HL-60/S4 (cell line): ENCODE data around the gene ACAD11.
"Not testable (repeated sequence)": the region's sequence is repeated elsewhere in the genome, so short reads cannot be mapped to it uniquely, and the experiment has no call there.

ENCODE experiments used
- in situ Hi-C: fragments of 300-500 bp; cut with MboI; formaldehyde crosslinking; loops from 2 replicates; pipeline ENCODE4 v1.14.3; 2022; ENCODE audit warnings: low sequenced_read_pairs

ACAD11 gene

DNA sequence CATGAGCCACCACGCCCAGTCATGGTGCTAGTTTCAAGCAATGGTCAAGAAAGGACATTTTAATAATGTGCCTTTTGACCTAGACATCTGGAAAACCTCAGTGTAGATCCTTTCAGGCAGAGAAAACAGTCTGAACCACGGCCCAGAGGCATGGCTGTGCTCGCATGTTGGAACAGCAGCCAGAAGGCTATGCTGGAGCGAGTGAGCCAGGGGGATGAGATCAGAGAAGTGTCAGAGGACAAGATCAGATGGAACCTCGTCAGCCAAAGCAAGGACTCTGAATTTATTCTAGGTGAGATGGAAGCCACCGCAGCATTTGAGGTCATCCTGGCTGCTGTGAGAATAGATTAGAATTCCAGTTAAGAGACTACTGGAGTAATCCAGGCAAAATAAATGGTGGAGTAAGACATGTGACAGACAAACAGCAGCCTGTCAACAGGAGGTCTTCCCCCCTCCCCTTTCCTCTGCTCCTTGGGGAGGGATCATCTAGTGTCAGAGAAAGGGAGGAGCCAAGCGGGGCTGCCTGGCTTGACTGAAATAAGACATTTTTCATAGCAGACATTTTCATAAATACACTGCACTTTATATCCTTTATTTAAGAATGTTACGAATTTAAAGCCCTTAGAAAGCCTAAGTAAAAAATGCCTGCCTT, 103.0 kb downstream of the ACAD11 start:
- in situ Hi-C loops: no loop called here

DNA sequence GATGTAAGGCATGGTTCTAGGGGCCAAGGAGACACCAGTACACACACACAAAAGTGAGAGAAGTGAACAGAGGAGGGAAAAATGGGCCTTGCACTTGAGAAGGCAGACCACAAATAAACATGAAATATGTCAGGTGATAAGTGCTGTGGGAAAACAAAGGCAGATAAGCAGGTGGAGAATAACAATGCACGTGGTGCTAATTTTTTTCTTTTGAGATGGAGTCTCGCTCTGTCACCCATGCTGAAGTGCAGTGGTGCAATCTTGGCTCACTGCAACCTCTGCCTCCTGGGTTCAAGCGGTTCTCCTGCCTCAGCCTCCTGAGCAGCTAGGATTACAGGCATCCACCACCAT, 103.6 kb downstream of the ACAD11 start:
- in situ Hi-C loops: not testable (repeated sequence)

- in situ Hi-C loops: no loop called here
Observed at GRCh38 chr3:132555306-132556035, 104.1 kb downstream of the ACAD11 start.

DNA sequence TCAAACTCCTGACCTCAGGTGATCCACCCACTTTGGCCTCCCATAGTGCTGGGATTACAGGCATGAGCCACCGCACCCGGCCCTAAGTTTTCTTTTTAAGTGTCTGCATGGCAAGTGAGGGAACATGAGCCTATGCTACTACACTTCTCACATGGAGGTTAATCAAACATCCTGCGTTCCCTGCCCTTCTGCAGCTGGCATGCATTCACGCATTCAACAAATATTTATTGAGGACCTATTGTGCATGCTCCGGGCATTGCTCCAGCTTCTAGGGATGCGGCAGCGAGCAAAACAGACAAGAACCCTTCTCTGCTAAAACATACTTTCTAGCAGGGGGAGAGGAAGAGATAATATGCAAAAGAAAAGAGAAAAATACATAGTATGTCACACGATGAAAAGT, 105.2 kb downstream of the ACAD11 start:
- in situ Hi-C loops: no loop called here

- in situ Hi-C loops: no loop called here
Observed at GRCh38 chr3:132553826-132554225, 105.8 kb downstream of the ACAD11 start.

DNA sequence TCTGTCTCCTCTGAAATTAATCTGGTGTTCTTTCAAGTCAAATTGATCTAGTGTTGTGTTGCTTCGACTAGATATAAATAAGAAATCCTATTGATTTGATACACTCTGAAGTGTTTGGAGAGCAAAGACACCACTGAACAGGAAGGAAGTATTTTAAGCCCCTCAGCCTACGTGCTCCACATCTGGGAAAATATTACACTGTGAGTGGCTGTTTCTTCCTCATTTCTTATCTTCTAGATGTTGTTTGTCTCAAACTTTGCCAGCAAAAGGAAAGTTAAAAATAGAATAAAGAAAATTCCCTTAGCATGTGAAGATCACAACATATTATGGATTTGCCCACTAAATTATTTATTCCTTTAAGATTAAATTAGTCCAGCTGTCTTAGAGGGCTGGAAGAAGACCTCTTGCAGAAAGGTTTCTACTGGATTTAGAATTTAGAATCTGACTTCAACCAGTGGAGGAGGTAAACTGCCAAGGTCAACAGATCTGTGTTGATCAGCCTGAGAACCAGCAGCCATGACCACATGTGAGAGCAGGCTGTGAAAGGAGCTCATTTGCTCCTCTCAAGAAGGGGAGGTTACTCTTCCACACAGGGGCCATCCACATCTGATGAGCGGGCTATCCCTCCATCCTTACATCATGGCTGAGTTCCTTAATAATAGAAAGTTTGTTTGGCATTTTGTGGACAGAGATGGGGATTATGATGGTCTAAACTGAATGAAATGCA, 108.9 kb downstream of the ACAD11 start:
- in situ Hi-C loops: no loop called here

DNA sequence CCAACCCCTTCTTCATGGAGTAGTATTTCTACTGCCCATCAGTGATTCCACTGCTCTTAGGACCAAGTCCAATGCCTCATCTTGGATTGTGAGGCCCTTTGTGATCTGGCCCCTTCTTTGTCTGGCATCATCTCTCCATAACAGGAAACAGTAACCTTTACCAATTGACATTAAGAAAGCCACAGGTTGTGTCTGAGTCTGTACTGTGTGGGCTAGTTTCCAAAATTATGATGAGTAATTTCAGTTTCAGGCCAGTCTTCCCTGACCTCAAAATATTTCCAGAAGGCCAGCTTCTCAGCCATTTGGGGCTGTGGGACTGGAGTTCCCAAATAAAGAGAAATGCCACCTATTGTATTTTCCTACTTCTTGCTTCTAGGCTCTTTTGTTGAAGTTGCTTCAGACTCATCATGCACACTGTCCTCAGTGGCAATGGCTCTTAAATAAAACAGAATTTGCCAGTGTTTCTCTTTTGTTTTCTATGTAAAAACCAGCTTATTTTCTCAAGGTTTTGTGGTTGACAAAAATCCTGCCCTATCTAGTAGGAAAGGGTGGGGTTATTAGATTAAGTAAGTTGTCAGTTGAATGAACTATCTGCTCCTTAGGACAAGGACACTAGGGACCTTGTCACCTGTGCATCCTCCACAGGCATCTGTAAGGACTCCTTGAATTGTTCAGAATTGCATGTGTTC, 109.6 kb downstream of the ACAD11 start:
- in situ Hi-C loops: loop anchor here (10.0 kb wide), 1 partner anchor 105 kb away; the partner anchor contains the start of gene ACAD11

DNA sequence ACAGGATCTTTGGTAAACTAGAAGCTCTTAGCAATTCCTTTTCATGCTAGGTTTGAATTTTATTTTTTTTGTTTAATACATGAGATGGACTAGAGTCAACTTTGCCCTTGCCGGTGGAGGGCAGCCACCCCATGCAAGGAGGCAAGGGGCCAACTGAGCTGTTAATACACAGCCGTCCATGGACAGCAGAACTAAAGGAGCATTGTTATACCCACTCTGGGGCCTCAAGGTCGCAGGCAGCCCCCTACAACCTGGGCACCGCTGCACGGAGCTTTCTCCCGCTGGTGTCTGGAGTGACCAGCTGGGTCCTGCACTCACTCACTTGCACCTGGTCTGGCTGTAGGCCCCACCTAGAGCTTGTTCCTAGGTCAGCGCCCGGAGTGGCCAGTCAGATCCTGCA, 110.4 kb downstream of the ACAD11 start:
- in situ Hi-C loops: loop anchor here (10.0 kb wide), 1 partner anchor 106 kb away; the partner anchor contains the start of gene ACAD11

GRCh38 chr3:132545471-132545870, 114.1 kb downstream of the ACAD11 start:
- in situ Hi-C loops: loop anchor here (10.0 kb wide), 1 partner anchor 109 kb away; the partner anchor contains the start of gene ACAD11

DNA sequence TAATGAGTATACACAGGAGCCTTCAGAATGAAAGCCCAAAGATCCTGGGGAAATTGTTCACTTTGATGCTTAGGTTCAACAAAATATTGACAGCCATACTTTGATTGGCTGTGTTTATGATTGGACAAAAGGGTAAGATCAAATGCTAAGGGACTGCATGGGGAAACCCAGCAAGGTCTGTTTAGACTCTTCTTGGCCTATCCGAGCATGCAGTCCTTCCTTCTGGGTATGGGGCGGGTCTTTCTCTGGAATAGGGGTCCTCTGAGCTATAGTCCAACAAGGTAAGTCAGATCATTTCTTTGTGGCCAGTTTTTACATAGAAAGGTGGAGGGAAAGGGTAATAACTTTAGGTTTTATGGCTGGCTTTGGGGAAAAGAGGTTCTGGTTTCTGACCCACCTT, 115.5 kb downstream of the ACAD11 start:
- in situ Hi-C loops: loop anchor here (10.0 kb wide), 1 partner anchor 111 kb away; the partner anchor contains the start of gene ACAD11

DNA sequence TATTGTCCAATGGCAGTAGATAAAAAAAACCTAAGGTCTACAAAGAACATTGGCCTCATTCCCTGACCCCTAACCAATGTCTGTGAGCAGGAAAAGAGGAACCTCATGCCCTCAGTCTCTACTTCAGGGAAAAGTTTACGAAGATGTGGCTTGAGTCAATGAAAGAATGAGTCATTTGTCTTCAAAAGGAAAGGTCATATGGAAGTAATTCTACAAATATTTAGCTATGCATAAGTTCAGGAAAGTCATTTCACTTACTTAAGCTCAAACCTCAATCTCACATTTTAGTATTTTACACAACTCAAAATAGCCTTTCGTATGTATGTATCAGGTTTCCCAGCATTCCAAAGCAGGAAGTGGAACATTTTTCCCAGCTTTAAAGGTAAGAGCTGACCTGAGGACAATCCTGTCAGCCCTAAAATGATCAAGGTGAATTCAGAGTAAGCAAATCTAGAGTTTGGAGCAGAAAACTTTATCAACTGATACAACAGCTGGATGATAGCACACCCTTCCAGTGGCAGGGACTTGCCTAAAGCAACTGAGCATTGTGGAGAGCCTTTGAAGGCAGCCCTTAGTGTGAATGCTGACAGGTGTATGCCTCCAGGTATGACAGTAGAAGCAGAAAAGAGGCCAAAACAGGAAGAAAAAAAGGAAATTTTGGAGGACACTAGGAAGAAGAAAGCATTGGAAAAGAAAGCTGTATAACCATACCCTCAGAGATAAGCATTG, 116.4 kb downstream of the ACAD11 start:
- in situ Hi-C loops: loop anchor here (10.0 kb wide), 1 partner anchor 112 kb away; the partner anchor contains the start of gene ACAD11

GRCh38 chr3:132542577-132542976, 117.0 kb downstream of the ACAD11 start:
- in situ Hi-C loops: loop anchor here (10.0 kb wide), 1 partner anchor 112 kb away; the partner anchor contains the start of gene ACAD11

- in situ Hi-C loops: loop anchor here (10.0 kb wide), 1 partner anchor 115 kb away; the partner anchor contains the start of gene ACAD11
Observed at GRCh38 chr3:132539681-132540080, 119.9 kb downstream of the ACAD11 start.

DNA sequence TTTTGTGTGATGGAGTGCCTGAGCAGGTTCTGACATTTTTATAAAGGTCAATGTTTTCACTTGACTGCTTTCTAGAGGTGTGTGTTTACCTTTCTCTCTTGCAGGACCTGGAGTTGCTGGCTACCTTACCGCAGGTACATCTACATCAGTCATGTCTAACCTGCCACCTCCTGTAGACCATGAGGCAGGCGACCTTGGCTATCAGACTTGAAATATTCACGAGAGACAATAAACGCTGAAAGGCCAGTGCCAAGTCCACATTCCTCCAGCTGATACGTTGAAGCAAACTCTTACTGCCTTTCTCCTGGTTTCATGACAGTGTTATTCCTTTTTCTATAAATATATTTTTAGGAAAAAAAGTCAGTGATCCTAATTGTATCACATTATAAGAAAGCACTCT, 121.5 kb downstream of the ACAD11 start:
- in situ Hi-C loops: no loop called here

DNA sequence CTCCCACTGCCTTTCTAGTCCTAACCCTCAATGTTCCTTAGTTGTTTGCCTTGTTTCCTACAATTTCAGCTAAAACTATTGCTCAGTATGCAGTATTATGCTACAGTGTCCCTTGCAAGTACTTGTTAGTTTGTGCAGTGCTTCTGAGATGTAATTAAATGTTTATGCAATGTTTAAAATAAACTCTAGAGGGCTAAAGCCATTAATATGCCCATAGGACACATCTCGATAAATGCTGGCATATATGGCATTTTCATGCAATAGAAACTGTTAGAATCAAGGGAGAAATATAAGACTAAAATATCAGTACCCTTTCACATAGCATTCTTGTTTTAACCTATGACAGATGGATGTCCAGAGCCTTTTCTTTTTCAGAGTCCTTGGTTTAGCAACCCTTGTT, 122.3 kb downstream of the ACAD11 start:
- in situ Hi-C loops: no loop called here

GRCh38 chr3:132536442-132537153, 123.0 kb downstream of the ACAD11 start:
- in situ Hi-C loops: no loop called here

GRCh38 chr3:132535575-132536441, 123.8 kb downstream of the ACAD11 start:
- in situ Hi-C loops: no loop called here

- in situ Hi-C loops: no loop called here
Observed at GRCh38 chr3:132530624-132531023, 129.0 kb downstream of the ACAD11 start.

DNA sequence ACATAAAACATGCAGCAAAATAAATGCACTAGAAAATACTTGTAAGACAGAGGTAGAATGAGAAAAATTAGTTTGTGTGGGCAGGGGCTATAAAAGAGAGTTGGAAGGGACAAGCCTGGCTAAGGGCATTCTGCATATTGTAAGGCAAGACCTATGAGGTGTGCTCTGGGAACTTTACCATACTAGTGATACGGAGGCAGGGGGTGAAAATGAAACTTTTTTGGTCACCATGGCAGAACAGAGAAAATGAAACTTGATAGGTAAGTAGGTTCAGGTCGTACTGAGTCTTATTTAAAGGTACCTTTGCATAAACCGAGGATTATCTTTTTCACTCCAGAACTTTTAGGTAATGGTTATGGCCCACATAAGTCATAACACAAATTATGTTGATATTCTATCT, 137.3 kb downstream of the ACAD11 start:
- in situ Hi-C loops: no loop called here
